CD4-positive, alpha-beta memory T cell (primary cell): ENCODE data around the gene PRCC. TPM values are rescaled to one million over a fixed set of nuclear protein-coding genes. Genes with fewer than 3 reads are reported as not detected.

ENCODE experiments used
- CTCF ChIA-PET: fragments of 350-600 bp; sonication (Branson Sonifier 250); formaldehyde crosslinking; loops from one replicate; lab custom pipeline; 2021; ENCODE audit warnings: inconsistent platforms; ENCODE audit not compliant: partially characterized antibody; lab: Charles Lee
- POLR2A ChIA-PET: fragments of 350-600 bp; sonication (Branson Sonifier 250); formaldehyde crosslinking; loops from one replicate; lab custom pipeline; 2021; ENCODE audit not compliant: partially characterized antibody; lab: Charles Lee
- DNase-seq, 5 donors: peaks; one replicate each; pipeline versions ENCODE4 v3.0.0 to v3.0.0-alpha.2; 2020 to 2022; ENCODE audit warnings: mixed read lengths in 1 of 5
- H3K27ac ChIP-seq: one replicate; pipeline ENCODE4 v1.7.0; 2013; ENCODE audit warnings: low read depth, low read length
- H3K27me3 ChIP-seq: 2 replicates; pipeline ENCODE4 v1.7.0; 2013; ENCODE audit warnings: mild to moderate bottlenecking, low read length, moderate library complexity; ENCODE audit not compliant: insufficient read depth
- H3K36me3 ChIP-seq: 2 replicates; pipeline ENCODE4 v1.7.0; 2013; ENCODE audit warnings: mild to moderate bottlenecking, low read length, moderate library complexity; ENCODE audit not compliant: insufficient read depth
- H3K4me1 ChIP-seq: 2 replicates; pipeline ENCODE4 v1.7.0; 2013; ENCODE audit warnings: mild to moderate bottlenecking, low read length, moderate library complexity; ENCODE audit not compliant: insufficient read depth
- H3K4me3 ChIP-seq, 2 donors: one replicate each; pipeline ENCODE4 v1.7.0; 2013; ENCODE audit warnings: low read length in 2 of 2, mild to moderate bottlenecking in 1 of 2
- H3K9me3 ChIP-seq, 2 donors: one replicate each; pipeline ENCODE4 v1.7.0; 2013; ENCODE audit warnings: low read length in 2 of 2, control low read depth in 1 of 2; ENCODE audit not compliant: control insufficient read depth in 1 of 2
- H3K27ac Mint-ChIP-seq, 7 donors: one replicate each; pipeline ENCODE4 v1.8.0; 2020 to 2021; ENCODE audit warnings: mixed read lengths in 7 of 7, mild to moderate bottlenecking in 6 of 7, inconsistent platforms in 3 of 7, moderate library complexity in 3 of 7
- H3K27me3 Mint-ChIP-seq, 2 donors: one replicate each; pipeline ENCODE4 v1.8.0; 2020 to 2021; ENCODE audit warnings: mixed read lengths in 2 of 2
- H3K36me3 Mint-ChIP-seq, 2 donors: one replicate each; pipeline ENCODE4 v1.8.0; 2020 to 2021; ENCODE audit warnings: mixed read lengths in 2 of 2, inconsistent platforms in 1 of 2, mild to moderate bottlenecking in 1 of 2
- H3K4me1 Mint-ChIP-seq, 4 donors: one replicate each; pipeline ENCODE4 v1.8.0; 2020 to 2021; ENCODE audit warnings: mixed read lengths in 4 of 4, mild to moderate bottlenecking in 1 of 4
- H3K4me3 Mint-ChIP-seq, 8 donors: one replicate each; pipeline ENCODE4 v1.8.0; 2020 to 2021; ENCODE audit warnings: mixed read lengths in 8 of 8, mild to moderate bottlenecking in 7 of 8, moderate library complexity in 6 of 8, inconsistent platforms in 3 of 8
- H3K9me3 Mint-ChIP-seq, 8 donors: one replicate each; pipeline ENCODE4 v1.8.0; 2020 to 2021; ENCODE audit warnings: mixed read lengths in 8 of 8, mild to moderate bottlenecking in 5 of 8, inconsistent platforms in 3 of 8, moderate library complexity in 1 of 8
- intact Hi-C: fragments of 100-400 bp; cut with micrococcal nuclease; formaldehyde crosslinking; loops from one replicate; pipeline ENCODE4 v1.15.1; 2023
- polyA plus RNA-seq, 2 donors: library from polyadenylated mRNA; unstranded; fragments of 300-500 nt; fragmentation: Illumina TruSeq; gene quantifications; one replicate each; pipeline ENCODE4 v1.2.3, GENCODE V29; 2021
- total RNA-seq, 2 experiments: library from RNA; stranded (reverse); gene quantifications; one replicate each; pipeline ENCODE4 v1.2.3, GENCODE V29; 2021

Gene PRCC
- total and polyA plus RNA-seq, 4 experiments from 2014 or later, result 32.8 to 61.3 (median 56.8) TPM

- Mint-ChIP-seq H3K4me3 (peak overlapping the region in 2 of 8 donors; percentile 24 to 39), H3K4me1 (peaks cover 3 to 25% (median 11%) of the 10 kb centered on the region in 4 donors)
- CTCF ChIA-PET, result interaction anchor here (1.1 to 8.1 kb wide), 10 partner anchors 8 to 55 kb away, joined by 3 to 204 read pairs (median 30); partner anchors contain the start of genes INSRR, NTRK1, PEAR1 and SH2D2A
Measured at GRCh38 chr1:156836041-156836654, 68.8 kb downstream of the PRCC start.

GRCh38 chr1:156836892-156837291, 69.6 kb downstream of the PRCC start:
- H3K27ac Mint-ChIP-seq, result peak overlapping the region in 3 of 7 donors; percentile 8 to 54 (median 48)
- H3K4me3 Mint-ChIP-seq, result no peak overlapping the region
- Histone ChIP-seq H3K27ac (no peak overlapping the region), H3K9me3 (no peaks in the 10 kb centered on the region), H3K27me3 (peaks cover 6% of the 10 kb centered on the region), H3K36me3 (no peaks in the 10 kb centered on the region), H3K4me3 (no peak overlapping the region), H3K4me1 (peaks cover 12% of the 10 kb centered on the region)
- peaks cover 3 to 25% (median 11%) of the 10 kb centered on the region in 4 donors for H3K4me1 Mint-ChIP-seq
- CTCF ChIA-PET, result interaction anchor here (1.0 to 8.1 kb wide), 13 partner anchors 12 to 111 kb away, joined by 3 to 204 read pairs (median 21); partner anchors contain the start of genes INSRR, NTRK1, PEAR1 and SH2D2A
- peaks cover 5 to 32% of the 10 kb centered on the region in 2 donors for H3K27me3 Mint-ChIP-seq
- no peak for DNase-seq
- H3K36me3 Mint-ChIP-seq, result no peaks in the 10 kb centered on the region
- peaks cover 0 to 1% (median 0%) of the 10 kb centered on the region in 8 donors for H3K9me3 Mint-ChIP-seq
- intact Hi-C loops, result no loop called here
- POLR2A ChIA-PET, result interaction anchor here (1.2 kb wide), 1 partner anchor 20 kb away, joined by 4 read pairs; the partner anchor contains the start of gene SH2D2A

More at GRCh38 chr1:156836041-156836654, 68.8 kb downstream of the PRCC start:
- intact Hi-C loops, result no loop called here
- peak in 2 of 5 donors; percentile 43 to 58 for DNase-seq
- H3K4me3 ChIP-seq, result no peak overlapping the region
- H3K4me1 ChIP-seq, result peaks cover 12% of the 10 kb centered on the region
- Mint-ChIP-seq H3K27ac (peak overlapping the region; percentile 13 to 93 (median 82)), H3K9me3 (peaks cover 0 to 1% (median 0%) of the 10 kb centered on the region in 8 donors), H3K27me3 (peaks cover 7 to 29% of the 10 kb centered on the region in 2 donors), H3K36me3 (no peaks in the 10 kb centered on the region)
- no peaks in the 10 kb centered on the region for H3K36me3 ChIP-seq
- H3K27ac ChIP-seq, result no peak overlapping the region
- POLR2A ChIA-PET, result interaction anchor here (1.2 kb wide), 1 partner anchor 20 kb away, joined by 4 read pairs; the partner anchor contains the start of gene SH2D2A
- no peaks in the 10 kb centered on the region for H3K9me3 ChIP-seq
- peaks cover 6% of the 10 kb centered on the region for H3K27me3 ChIP-seq

GRCh38 chr1:156838972-156839371, 71.6 kb downstream of the PRCC start:
- ChIA-PET POLR2A (interaction anchor here (1.1 to 2.3 kb wide), 4 partner anchors 10 to 52 kb away, joined by 5 to 19 read pairs (median 6); partner anchors contain the start of genes INSRR and NTRK1), CTCF (interaction anchor here (0.8 to 8.1 kb wide), 28 partner anchors 10 to 236 kb away, joined by 3 to 204 read pairs (median 7); partner anchors contain the start of genes INSRR, ISG20L2, METTL25B and NTRK1)
- intact Hi-C loops, result loop anchor here (1.0 to 2.0 kb wide), 4 partner anchors 21 to 51 kb away; partner anchors contain the start of genes NTRK1 and SH2D2A
- no peak overlapping the region for H3K27ac ChIP-seq
- no peaks in the 10 kb centered on the region for H3K36me3 ChIP-seq
- H3K27me3 ChIP-seq, result peaks cover 11% of the 10 kb centered on the region
- peaks cover 3 to 24% (median 10%) of the 10 kb centered on the region in 4 donors for H3K4me1 Mint-ChIP-seq
- peaks cover 12% of the 10 kb centered on the region for H3K4me1 ChIP-seq
- H3K27ac Mint-ChIP-seq, result peak overlapping the region in 6 of 7 donors; percentile 5 to 81 (median 54)
- H3K9me3 ChIP-seq, result no peaks in the 10 kb centered on the region
- H3K4me3 Mint-ChIP-seq, result no peak overlapping the region
- H3K36me3 Mint-ChIP-seq, result peaks cover 0 to 4% of the 10 kb centered on the region in 2 donors
- H3K27me3 Mint-ChIP-seq, result peaks cover 16 to 45% of the 10 kb centered on the region in 2 donors
- H3K9me3 Mint-ChIP-seq, result peaks cover 0 to 1% (median 0%) of the 10 kb centered on the region in 8 donors
- DNase-seq, result peak in 4 of 5 donors; percentile 52 to 66 (median 55)
- H3K4me3 ChIP-seq, result no peak overlapping the region

GRCh38 chr1:156839426-156840109, 72.2 kb downstream of the PRCC start:
- peaks cover 0 to 1% (median 0%) of the 10 kb centered on the region in 8 donors for H3K9me3 Mint-ChIP-seq
- H3K27ac Mint-ChIP-seq, result peak overlapping the region in 2 of 7 donors; percentile 29 to 47
- peaks cover 13% of the 10 kb centered on the region for H3K4me1 ChIP-seq
- H3K27me3 Mint-ChIP-seq, result peaks cover 20 to 49% of the 10 kb centered on the region in 2 donors
- no peak overlapping the region for H3K27ac ChIP-seq
- H3K4me3 Mint-ChIP-seq, result no peak overlapping the region
- POLR2A ChIA-PET, result interaction anchor here (1.1 to 2.3 kb wide), 4 partner anchors 9 to 52 kb away, joined by 5 to 19 read pairs (median 6); partner anchors contain the start of genes INSRR and NTRK1
- H3K4me1 Mint-ChIP-seq, result peaks cover 5 to 27% (median 13%) of the 10 kb centered on the region in 4 donors
- intact Hi-C loops, result loop anchor here (1.0 to 2.0 kb wide), 4 partner anchors 21 to 51 kb away; partner anchors contain the start of genes NTRK1 and SH2D2A
- peaks cover 0 to 4% of the 10 kb centered on the region in 2 donors for H3K36me3 Mint-ChIP-seq
- no peak for DNase-seq
- H3K9me3 ChIP-seq, result no peaks in the 10 kb centered on the region
- H3K27me3 ChIP-seq, result peaks cover 11% of the 10 kb centered on the region
- no peaks in the 10 kb centered on the region for H3K36me3 ChIP-seq
- CTCF ChIA-PET, result interaction anchor here (0.8 to 8.1 kb wide), 19 partner anchors 9 to 235 kb away, joined by 3 to 204 read pairs (median 8); partner anchors contain the start of genes INSRR, ISG20L2, METTL25B and NTRK1
- no peak overlapping the region for H3K4me3 ChIP-seq

- H3K9me3 ChIP-seq, result no peaks in the 10 kb centered on the region
- Mint-ChIP-seq H3K36me3 (peaks cover 0 to 4% of the 10 kb centered on the region in 2 donors), H3K9me3 (no peaks in the 10 kb centered on the region), H3K27me3 (peaks cover 22 to 48% of the 10 kb centered on the region in 2 donors), H3K4me1 (peaks cover 5 to 31% (median 17%) of the 10 kb centered on the region in 4 donors), H3K27ac (peak overlapping the region in 1 of 7 donors; percentile 23), H3K4me3 (no peak overlapping the region)
- H3K27me3 ChIP-seq, result peaks cover 11% of the 10 kb centered on the region
- H3K27ac ChIP-seq, result no peak overlapping the region
- H3K4me1 ChIP-seq, result peaks cover 21% of the 10 kb centered on the region
- ChIA-PET CTCF (interaction anchor here (0.7 to 8.1 kb wide), 6 partner anchors 8 to 72 kb away, joined by 3 to 204 read pairs (median 22); partner anchors contain the start of genes INSRR and NTRK1), POLR2A (no interaction called here)
- no peak for DNase-seq
- H3K36me3 ChIP-seq, result no peaks in the 10 kb centered on the region
- intact Hi-C loops, result no loop called here
- no peak overlapping the region for H3K4me3 ChIP-seq
Measured at GRCh38 chr1:156840186-156840897, 73.0 kb downstream of the PRCC start.

GRCh38 chr1:156840898-156841279, 73.6 kb downstream of the PRCC start:
- Mint-ChIP-seq H3K36me3 (peaks cover 0 to 4% of the 10 kb centered on the region in 2 donors), H3K27me3 (peaks cover 25 to 50% of the 10 kb centered on the region in 2 donors), H3K4me1 (peaks cover 7 to 31% (median 18%) of the 10 kb centered on the region in 4 donors), H3K27ac (peak overlapping the region in 1 of 7 donors; percentile 23), H3K9me3 (no peaks in the 10 kb centered on the region), H3K4me3 (no peak overlapping the region)
- ChIA-PET CTCF (interaction anchor here (0.7 to 8.1 kb wide), 6 partner anchors 19 to 73 kb away, joined by 3 to 204 read pairs (median 4); partner anchors contain the start of genes INSRR and NTRK1), POLR2A (no interaction called here)
- H3K27ac ChIP-seq, result no peak overlapping the region
- H3K9me3 ChIP-seq, result no peaks in the 10 kb centered on the region
- intact Hi-C loops, result no loop called here
- peaks cover 19% of the 10 kb centered on the region for H3K4me1 ChIP-seq
- H3K27me3 ChIP-seq, result peaks cover 11% of the 10 kb centered on the region
- DNase-seq, result no peak
- H3K4me3 ChIP-seq, result no peak overlapping the region
- no peaks in the 10 kb centered on the region for H3K36me3 ChIP-seq
